Panc1 (cell line): ENCODE results near the gene NRM.
"Not testable (repeated sequence)": the region's sequence is repeated elsewhere in the genome, so short reads cannot be mapped to it uniquely, and the experiment has no call there.

ENCODE experiments used
- CTCF ChIP-seq: fragments of 450-650 bp; IDR thresholded peaks from 2 replicates; pipeline ENCODE4 v1.5.1; 2017; ENCODE audit warnings: mild to moderate bottlenecking
- POLR2AphosphoS5 ChIP-seq: IDR thresholded peaks from 2 replicates; pipeline ENCODE4 v1.6.1; 2012; ENCODE audit warnings: mild to moderate bottlenecking, low read depth, low read length, moderate library complexity
- REST ChIP-seq, 2 experiments: IDR thresholded peaks; 2 replicates each; pipeline ENCODE4 v1.6.1; 2011 to 2012; ENCODE audit warnings: low read depth in 2 of 2, control low read depth in 1 of 2, low read length in 1 of 2, mild to moderate bottlenecking in 1 of 2, moderate library complexity in 1 of 2; ENCODE audit not compliant: insufficient read depth in 1 of 2
- SIN3A ChIP-seq: IDR thresholded peaks from 2 replicates; pipeline ENCODE4 v1.6.1; 2012; ENCODE audit warnings: low read depth, mild to moderate bottlenecking, low read length, moderate library complexity, borderline replicate concordance; ENCODE audit not compliant: insufficient read depth
- TCF7L2 ChIP-seq: IDR thresholded peaks from 2 replicates; pipeline ENCODE4 v1.6.1; 2011; ENCODE audit warnings: mild to moderate bottlenecking, low read depth, low read length, inconsistent platforms

GRCh38 chr6:30723159-30723842, 32.5 kb upstream of the NRM start:
- not testable (repeated sequence) for TF ChIP-seq CTCF; POLR2AphosphoS5; REST (IDR thresholded peaks at IDR 0.05; ENCODE audit: insufficient read depth in 1 of 2, low read depth in 2 of 2, low read length in 1 of 2); SIN3A; TCF7L2
